Measurements from ENCODE around the gene HMGCS1. TPM values are rescaled to one million over a fixed set of nuclear protein-coding genes. Genes with fewer than 3 reads are reported as not detected.
"Not testable (repeated sequence)": the region's sequence is repeated elsewhere in the genome, so short reads cannot be mapped to it uniquely, and the experiment has no call there.

Gene HMGCS1
- total and polyA plus RNA-seq, 3 donors from 2014 or later, result 27.2 to 47.5 (median 42.9) TPM

DNA sequence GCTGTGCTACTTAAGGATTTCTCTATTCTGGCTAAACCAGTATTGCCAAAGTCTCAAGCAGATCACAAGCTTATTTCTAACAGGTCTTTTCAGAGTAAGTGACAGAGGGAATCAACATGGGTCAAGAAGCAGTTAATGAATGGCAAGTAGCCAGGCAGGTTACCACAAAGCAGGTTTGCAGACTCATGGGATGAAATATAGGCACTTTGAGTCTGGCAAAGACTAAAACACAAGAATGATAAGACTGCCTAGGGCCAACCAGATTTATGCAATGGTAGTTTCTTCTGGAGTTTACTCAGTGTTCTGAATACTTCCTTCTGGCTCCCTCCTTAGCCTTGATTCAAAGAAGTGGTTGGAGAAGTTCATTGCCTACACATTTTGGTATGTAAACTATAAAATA is 3.6 kb downstream of the HMGCS1 start:
- TF ChIP-seq POLR2A (IDR thresholded peaks at IDR 0.05) (no peak), CTCF (IDR thresholded peaks at IDR 0.05) (no peak)
- Histone ChIP-seq H3K27me3 (no peaks in the 10 kb centered on the region), H3K9me3 (no peaks in the 10 kb centered on the region), H3K4me1 (peaks cover 8% of the 10 kb centered on the region), H3K4me3 (no peak overlapping the region), H3K36me3 (ENCODE audit: low read depth, missing control alignments) (no peaks in the 10 kb centered on the region), H3K27ac (no peak overlapping the region)
- intact Hi-C loops (cut with DNase I; ENCODE audit: low total_unique reads), result no loop called here
- DNase-seq, result no peak

DNA sequence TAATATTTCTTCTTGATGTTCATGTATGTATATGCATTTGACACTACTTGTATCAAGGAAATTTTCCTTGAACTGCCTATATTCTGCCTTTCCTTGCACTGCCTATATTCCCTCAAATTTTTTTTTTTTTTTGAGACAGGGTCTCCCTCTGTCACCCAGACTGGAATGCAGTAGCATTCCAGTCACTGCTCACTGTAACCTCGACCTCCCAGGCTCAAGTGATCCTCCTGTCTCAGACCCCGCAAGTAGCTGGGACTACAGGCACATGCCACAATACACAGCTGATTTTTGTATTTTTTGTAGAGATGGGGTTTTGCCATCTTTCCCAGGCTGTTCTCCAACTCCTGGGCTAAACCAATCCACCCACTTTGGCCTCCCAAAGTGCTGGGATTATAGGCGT is 4.1 kb downstream of the HMGCS1 start:
- Histone ChIP-seq H3K36me3 (ENCODE audit: low read depth, missing control alignments) (no peaks in the 10 kb centered on the region), H3K27ac (no peak overlapping the region), H3K9me3 (no peaks in the 10 kb centered on the region), H3K27me3 (no peaks in the 10 kb centered on the region), H3K4me1 (peaks cover 8% of the 10 kb centered on the region), H3K4me3 (no peak overlapping the region)
- no peak for DNase-seq
- intact Hi-C loops (cut with DNase I; ENCODE audit: low total_unique reads), result no loop called here
- TF ChIP-seq POLR2A (IDR thresholded peaks at IDR 0.05) (no peak), CTCF (IDR thresholded peaks at IDR 0.05) (no peak)
- WGBS, 2 donors, result 79 to 84% methylated on average over 3 of the region's 3 CpGs

GRCh38 chr5:43306954-43307353 is 6.3 kb downstream of the HMGCS1 start:
- DNase-seq; H3K27me3 ChIP-seq; H3K4me1 ChIP-seq; H3K4me3 ChIP-seq; intact Hi-C loops (cut with DNase I; ENCODE audit: low total_unique reads); H3K27ac ChIP-seq; H3K9me3 ChIP-seq; H3K36me3 ChIP-seq (ENCODE audit: low read depth, missing control alignments): not testable (repeated sequence)
- 91 to 93% methylated on average over 5 of the region's 5 CpGs for WGBS, 2 donors

DNA sequence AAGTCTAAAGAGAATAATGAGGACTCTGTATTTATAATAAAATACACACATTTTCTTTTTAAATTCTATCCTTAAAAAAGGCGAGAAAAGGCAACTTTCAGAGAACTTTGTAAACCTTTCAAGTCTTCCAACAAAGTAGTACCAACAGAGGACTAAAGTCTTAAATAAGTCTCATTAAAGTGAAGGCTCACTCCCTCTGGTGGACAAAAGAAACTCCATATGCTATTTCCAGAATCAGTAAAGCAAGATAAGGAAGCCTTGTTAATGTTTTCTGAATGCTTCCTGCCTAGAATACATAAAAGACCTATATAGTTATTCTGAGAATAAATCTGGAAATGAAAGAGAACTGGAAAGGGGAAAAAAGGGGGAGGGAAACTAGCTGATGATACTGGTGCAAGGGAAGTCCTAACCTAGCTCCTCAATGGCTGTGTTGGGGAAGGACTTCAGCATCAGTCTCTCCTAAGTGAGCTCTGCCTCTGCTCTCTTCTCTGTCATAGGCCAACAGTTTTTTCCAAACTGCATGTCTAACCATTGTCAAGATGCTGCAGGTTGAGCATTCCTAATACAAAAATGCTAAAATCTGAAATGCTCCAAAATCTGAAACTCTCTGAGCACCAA is 7.2 kb downstream of the HMGCS1 start:
- Histone ChIP-seq H3K27me3 (no peaks in the 10 kb centered on the region), H3K36me3 (ENCODE audit: low read depth, missing control alignments) (no peaks in the 10 kb centered on the region), H3K4me3 (no peak overlapping the region), H3K27ac (no peak overlapping the region), H3K4me1 (peaks cover 8% of the 10 kb centered on the region), H3K9me3 (no peaks in the 10 kb centered on the region)
- peak; percentile 18 for DNase-seq
- intact Hi-C loops (cut with DNase I; ENCODE audit: low total_unique reads), result no loop called here
- WGBS, 2 donors, result 89 to 96% methylated on average over 1 of the region's 1 CpG
- no peak for TF ChIP-seq POLR2A (IDR thresholded peaks at IDR 0.05)
- TF ChIP-seq CTCF (IDR thresholded peaks at IDR 0.05), result peak; percentile 42 to 66 (median 48)

GRCh38 chr5:43304525-43304924 is 8.7 kb downstream of the HMGCS1 start:
- TF ChIP-seq POLR2A (IDR thresholded peaks at IDR 0.05), result no peak
- no peak for TF ChIP-seq CTCF (IDR thresholded peaks at IDR 0.05)
- Histone ChIP-seq H3K4me3 (no peak overlapping the region), H3K4me1 (peaks cover 4% of the 10 kb centered on the region), H3K27ac (no peak overlapping the region), H3K9me3 (no peaks in the 10 kb centered on the region), H3K27me3 (no peaks in the 10 kb centered on the region), H3K36me3 (ENCODE audit: low read depth, missing control alignments) (no peaks in the 10 kb centered on the region)
- DNase-seq, result no peak
- intact Hi-C loops (cut with DNase I; ENCODE audit: low total_unique reads), result no loop called here
- WGBS, 2 donors, result 63 to 65% methylated on average over 1 of the region's 1 CpG
